HG03521 (cell line): ENCODE results near the gene KNOP1.
"Not testable (repeated sequence)": the region's sequence is repeated elsewhere in the genome, so short reads cannot be mapped to it uniquely, and the experiment has no call there.

Experiments
- ATAC-seq: cut with Tn5 transposase; IDR thresholded peaks from one replicate; pipeline ENCODE4 v1.9.1; 2021; ENCODE audit warnings: mild to moderate bottlenecking, moderate library complexity; ENCODE audit not compliant: unreplicated experiment

The KNOP1 gene

DNA sequence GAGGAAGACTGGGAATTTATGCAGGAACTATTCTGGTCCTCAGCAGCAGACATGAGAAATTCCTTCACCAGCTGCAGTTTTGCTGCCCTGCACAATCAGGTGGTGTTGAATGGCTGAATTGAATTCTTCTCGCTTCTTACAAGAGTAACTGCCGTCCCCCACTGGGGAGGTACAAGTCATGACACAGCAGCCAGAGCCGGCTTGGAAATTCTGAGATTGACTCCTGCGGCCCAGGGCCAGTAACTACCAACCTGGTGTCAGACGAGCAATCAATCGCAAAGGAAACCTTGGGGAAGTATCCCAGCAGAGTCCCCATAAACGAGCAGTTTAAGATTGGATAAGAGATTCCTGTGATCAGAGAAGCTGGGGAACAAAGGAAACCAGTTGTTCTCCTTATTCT is 30.7 kb downstream of the KNOP1 start:
- no peak for ATAC-seq

DNA sequence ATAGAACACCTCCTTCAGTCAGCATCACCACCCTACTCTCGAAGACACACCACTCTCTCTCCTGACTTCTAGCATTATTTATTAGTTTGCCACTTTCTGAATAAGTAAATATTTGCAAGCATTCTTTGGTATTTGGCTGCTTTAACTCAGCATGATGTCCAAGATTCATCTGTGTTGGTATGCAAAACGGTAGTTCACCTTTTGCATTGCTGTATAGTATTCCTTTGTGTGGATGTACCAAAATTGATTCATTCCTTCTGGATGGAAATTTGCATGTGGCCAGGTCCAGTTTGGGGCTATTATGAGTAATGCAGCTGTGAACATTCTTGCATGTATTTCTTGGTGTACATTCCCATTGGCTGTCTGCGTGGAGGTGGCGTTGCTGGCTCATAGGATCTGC is 32.9 kb downstream of the KNOP1 start:
- ATAC-seq: no peak

DNA sequence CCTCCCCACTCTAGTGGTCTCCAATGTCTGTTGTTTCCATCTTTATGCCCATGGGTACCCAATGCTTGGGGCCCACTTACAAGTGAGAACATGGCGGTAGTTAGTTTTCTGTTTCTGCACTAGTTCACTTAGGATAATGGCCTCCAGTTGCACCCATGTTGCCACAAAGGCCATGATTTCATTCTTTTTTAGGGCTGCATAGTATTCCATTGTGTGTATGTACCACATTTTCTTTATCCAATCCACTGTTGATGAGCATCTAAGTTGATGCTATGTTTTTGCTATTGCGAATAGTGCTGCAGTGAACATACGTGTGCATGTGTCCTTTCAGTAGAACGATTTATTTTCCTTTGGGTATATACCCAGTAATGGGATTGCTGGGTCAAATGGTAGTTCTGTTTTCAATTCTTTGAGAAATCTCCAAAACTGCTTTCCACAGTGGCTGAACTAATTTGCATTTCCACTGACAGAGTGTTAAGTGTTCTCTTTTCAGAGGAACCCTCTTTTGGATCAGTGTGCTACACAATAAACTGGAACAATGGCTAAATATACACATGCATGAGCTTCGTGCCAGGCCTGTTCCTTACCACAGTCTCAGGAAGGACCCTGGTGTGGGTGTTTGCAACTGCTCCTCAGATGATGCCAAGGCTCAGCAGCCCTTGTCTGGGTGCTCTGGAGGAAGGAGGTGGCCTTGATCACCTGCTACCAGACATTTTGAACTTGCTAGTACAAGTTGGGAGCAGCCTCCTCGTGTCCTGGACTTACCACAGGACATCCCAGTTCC is 34.4 kb downstream of the KNOP1 start:
- no peak for ATAC-seq

DNA sequence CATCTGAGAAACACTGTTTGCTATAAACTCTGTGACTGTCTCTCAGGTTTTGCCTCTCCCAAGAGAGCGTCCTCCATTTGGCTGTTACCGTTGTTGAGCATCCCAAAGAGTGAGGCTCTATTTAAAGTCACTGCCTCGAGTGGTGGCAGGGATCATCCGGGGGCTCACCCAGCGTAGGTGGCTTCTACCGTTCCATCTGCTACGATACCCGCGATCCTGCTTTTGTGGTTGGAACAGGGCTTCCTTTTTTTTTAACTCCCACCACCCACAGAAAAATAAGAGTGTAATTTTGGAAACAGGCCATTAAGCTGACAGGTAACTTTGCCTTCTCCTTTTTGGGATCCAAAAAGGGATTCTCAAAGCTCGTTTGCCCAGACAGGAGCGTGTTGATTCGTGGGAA is 36.4 kb downstream of the KNOP1 start:
- no peak for ATAC-seq

DNA sequence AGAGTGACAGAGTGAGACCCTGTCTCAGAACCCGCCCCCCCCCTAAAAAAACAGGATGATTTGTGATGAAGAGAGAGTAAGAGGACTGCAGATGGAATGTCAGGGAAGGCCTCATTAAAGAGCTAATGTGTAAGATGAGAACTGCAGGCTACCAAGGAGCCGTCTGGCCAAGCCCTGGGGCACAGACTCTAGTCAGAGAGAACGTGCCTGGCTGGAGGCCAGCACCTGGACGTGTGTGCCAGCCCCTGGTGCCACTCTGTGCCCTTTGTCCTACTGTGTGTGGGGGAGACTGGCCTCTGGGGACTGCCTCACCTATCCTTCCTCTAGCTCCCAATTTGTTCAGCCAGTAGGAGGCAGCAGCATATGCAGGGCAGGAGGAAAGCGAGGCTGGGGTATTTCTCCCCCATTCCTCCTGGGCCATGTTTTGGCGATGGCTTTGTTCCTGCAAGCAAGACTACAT is 37.1 kb downstream of the KNOP1 start:
- ATAC-seq: no peak

DNA sequence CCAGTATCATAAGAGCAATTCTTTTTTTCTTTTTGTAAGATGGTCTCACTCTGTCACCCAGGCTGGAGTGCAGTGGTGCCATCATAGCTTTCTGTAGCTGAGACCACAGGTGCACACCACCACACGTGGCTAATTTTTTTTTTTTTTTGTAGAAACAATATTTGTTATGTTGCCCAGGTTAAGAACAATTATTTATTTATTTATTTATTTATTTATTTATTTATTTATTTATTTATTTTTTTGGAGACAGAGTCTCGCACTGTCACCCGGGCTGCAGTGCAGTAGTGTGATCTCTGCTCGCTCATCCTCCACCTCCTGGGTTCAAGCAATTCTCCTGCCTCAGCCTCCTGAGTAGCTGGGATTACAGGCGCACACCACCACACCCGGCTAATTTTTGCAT is 38.7 kb downstream of the KNOP1 start:
- not testable (repeated sequence) for ATAC-seq

DNA sequence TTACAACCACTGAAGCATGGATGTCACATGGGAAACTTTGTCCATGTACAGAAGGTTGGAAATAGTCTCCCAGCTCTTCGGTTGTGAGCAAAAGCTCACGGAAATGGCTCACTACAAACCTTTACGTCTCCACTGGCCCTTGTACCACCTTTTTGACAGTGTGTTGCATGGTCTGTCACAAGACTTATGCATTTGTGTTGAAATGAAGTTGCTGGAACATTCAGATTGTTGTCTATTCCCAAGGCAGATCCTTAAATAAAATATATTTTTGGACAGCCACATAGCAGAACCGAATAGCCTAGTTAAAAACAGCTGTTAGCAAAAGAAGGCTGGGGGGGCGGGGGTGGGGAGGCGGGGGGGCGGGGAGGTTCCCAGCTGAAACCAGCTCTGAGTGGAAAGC is 39.2 kb downstream of the KNOP1 start:
- ATAC-seq: no peak

DNA sequence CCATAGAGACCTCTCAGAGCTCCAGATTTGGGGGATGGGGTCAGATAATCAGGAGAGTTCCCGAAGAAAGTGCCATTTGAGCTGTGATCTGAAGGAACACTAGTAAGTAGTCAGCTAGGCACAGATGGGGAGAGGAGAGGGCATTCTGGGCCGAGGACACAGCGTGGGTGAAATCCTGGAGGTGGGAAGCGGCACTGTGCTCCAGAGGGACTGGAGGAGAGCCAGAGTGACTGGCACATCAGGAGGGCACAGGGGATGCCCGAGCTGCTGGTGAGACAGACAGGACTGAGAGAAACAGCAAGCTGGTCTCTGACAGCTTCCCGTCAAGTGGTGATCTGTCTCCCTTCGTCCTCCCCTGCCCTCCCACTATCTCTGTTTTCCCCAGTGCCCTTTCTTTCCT is 40.6 kb downstream of the KNOP1 start:
- ATAC-seq: no peak

DNA sequence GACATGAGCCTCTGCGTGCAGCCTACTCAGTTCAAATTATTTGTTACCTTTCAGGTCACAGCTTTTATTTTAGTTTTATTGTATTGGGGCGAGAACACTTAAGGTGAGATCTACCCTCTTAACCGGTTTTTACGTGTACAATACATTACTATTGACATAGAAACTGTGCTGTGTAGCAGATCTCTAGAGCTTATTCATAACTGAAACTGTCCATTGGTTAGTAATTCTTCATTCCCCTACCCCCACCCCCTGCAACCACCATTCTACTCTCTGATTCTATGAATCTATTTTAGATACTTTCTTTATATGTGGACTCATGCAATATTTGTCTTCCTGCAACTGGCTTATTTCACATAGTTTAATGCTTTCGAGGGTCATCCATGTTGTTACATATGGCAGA is 43.5 kb downstream of the KNOP1 start:
- ATAC-seq: no peak

DNA sequence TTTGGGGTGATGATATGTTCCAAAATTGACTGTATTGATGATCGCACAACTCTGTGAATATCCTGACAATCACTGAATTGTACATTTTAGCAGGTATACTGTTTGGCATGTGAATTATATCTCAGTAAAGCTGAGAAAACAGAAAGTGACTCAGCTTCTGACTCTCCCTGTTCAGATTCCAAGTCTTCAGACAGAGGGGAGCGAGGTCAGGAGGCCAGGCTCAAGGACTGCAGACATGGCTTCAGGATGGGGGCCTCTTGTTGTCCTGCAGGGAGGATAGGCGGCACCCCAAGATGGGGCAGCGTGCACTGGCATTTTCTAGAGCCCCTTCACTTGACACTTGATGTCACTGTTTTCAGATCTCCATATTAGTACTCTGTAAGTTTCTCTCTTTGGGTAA is 45.6 kb downstream of the KNOP1 start:
- no peak for ATAC-seq

DNA sequence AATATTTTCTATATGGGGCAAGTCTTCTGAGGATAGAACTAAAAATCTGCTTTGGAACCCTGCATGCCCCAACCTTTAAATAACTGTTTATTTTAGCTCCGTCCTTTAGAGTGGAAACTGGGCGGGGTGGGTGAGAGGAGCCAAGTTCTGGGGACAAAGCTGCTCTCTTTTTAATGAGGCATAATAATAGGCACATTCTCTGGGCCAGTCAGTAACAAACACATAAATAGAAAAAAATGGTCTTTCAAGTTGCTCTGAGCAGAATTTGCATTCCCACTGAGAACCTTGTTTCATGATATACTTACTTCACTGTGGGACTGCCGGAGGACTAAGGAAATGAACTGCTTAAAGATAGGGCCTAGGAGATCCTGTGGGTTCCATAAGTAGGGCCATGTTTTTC is 51.5 kb downstream of the KNOP1 start:
- ATAC-seq: no peak

DNA sequence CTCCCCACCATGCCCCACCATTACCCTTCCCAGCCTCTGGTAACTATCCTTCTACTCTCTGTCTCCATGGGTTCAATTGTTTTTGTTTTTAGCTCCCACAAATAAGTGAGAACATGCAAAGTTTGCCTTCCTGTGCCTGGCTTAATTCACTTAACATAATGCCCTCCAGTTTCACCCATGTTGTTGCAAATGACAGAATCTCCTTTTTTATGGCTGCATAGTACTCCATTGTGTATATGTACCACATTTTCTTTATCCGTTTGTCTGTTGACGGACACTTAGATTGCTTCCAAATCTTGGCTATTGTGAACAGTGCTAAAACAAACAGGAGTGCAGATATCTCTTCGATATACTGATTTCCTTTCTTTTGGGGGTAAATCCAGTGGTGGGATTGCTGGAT is 52.7 kb downstream of the KNOP1 start:
- ATAC-seq: not testable (repeated sequence)

DNA sequence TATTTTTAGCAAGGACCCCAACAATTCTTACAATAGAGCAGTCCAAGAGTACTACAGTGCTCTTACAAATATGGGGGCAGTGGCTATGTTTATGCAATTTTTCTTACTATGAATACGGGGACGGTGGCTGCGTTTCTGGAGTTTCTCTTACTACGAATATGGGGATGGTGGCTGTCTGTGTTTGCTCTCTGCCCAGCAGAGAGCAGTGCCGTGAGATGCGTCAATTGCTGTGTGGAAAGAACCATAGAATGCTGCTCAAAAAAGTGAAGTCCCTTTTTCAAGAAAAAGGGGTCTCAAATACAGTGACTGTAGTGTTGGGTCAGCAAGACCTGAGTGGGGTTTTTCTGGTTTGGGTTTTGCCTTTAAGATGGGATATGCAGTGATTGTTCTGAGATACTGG is 53.9 kb downstream of the KNOP1 start:
- ATAC-seq: no peak

DNA sequence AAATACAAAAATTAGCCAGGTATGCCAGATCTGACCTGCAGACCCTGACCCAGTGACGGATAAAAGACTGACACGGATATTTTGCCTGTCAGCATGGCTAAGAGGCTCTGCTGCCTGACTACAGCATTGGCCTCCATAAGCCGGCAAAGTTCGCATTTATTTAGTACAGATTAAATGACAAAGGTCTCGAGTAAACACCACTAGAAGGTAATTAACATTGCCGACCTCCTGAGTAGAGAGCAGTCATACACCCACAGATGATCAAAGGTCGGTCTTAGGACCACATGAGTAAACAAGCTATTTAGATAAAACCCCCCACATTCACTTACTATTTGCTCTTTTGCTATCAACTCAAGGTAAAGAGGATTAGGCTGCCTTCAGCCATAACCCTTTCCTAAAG is 55.7 kb downstream of the KNOP1 start:
- ATAC-seq: no peak

DNA sequence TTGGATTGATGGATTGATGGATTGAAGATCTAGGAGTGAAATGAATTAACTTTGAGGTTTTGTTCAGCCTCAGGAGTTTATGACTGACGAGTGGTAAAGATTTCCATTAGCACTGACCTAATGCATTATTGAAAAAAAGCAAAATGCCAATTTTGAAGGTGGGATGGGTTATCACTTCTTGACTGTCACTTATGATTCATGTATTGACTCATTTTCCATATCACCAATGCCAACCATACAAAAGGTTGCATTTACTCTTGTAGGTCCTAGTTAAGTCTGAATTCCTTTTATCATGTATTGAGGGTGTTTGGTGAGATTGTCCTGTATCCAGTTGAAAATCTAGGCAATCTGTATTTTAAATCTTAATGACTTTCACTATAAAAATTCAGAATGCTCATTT is 57.6 kb downstream of the KNOP1 start:
- no peak for ATAC-seq

DNA sequence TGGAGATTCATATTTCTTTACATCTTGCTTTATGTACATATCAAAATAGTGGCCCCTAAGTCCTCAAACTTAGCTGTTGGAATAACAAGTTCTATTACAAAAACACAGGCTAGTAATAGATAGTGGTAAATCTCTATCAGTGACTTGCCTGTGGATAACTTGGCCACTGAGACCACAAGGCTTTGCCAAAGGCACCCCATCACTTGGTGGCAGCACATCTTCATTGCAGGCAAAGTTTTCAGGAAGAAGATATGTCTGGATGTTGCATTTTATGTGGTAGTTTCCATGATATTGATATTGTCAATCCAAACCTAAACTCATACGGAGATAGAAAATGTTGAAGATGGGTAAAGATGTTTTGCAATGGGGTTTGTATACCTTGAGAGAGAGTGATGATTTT is 58.5 kb downstream of the KNOP1 start:
- no peak for ATAC-seq

DNA sequence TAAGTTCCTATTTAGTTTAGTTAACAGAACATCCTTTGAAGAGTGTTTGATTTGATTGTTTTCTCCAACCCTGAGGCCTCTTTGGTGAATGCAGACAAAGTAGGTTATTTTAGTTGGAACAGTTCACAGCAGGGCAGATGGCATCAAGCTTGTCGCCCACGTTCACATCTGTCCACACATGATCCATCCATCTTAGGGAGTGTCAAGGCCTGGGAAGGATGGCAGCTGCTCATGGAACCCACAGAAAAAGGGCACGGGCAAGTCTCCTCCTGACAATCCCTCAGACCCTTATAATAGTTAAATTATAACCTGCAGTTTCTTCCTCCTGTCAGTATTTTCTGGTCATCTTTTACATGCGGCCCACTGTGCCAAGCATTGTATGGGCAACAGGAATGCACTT is 60.2 kb downstream of the KNOP1 start:
- no peak for ATAC-seq

DNA sequence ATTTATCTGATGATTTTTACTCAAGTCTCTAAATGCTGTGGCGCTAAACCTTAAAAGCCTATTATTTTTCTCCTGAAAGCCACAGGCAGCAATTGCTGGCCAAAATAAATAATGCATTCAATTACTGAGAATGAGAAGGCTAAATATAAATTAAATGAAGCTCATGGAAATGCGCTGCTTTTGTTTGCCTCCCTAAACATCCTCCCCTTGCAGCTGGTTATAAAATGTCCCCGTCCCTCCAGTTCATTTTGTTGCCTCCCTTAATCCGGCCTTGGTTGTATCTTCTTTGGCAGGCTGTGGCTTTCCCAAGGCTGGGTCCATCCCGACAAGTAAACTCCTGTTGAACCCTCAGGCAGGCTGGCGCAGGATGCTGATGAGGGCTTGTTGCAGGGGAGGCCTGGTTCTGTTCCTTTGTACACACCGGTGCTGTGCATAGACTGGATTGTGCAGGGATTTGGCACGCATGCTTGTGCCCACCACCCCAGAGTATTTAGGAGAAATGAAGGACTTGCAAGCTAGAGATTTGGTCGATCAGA is 62.7 kb downstream of the KNOP1 start:
- no peak for ATAC-seq

DNA sequence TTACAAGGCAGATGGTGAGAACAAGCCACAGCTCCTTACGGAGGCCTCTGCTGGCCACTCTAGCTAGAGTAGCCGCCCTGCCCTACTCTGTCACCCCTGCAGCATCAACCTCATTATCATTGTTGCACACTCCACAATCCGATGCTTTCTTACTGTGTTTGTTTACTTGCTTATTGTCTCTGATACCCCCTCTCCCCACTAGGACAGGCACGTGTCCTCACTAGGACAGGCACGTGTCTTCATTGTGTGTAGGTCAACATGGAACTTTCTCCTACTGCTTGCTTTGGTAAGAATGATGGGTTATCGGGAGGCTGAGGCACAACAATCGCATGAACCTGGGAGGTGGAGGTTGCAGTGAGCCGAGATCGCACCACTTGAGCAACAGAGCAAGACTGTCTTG is 63.9 kb downstream of the KNOP1 start:
- ATAC-seq: no peak
